Neural progenitor cell (in vitro differentiated cells): ENCODE data around the gene ICE1.
"Not testable (repeated sequence)": the region's sequence is repeated elsewhere in the genome, so short reads cannot be mapped to it uniquely, and the experiment has no call there.

ENCODE experiments used
- EZH2 ChIP-seq: fragments of 200-600 bp; sonication (generic); IDR thresholded peaks from 2 replicates; pipeline ENCODE4 v1.6.1; 2017; ENCODE audit warnings: antibody characterized with exemption, mild to moderate bottlenecking, moderate library complexity
- EZH2phosphoT487 ChIP-seq: fragments of 200-600 bp; sonication (generic); IDR thresholded peaks from 2 replicates; pipeline ENCODE4 v1.6.1; 2017; ENCODE audit warnings: antibody characterized with exemption
- TF ChIP-seq, protein P1 (sequence below): fragments of 200-600 bp; sonication (generic); IDR thresholded peaks from 2 replicates; pipeline ENCODE4 v1.5.1; 2017; ENCODE audit warnings: antibody characterized with exemption, mild to moderate bottlenecking

- TF ChIP-seq, protein P1, sequence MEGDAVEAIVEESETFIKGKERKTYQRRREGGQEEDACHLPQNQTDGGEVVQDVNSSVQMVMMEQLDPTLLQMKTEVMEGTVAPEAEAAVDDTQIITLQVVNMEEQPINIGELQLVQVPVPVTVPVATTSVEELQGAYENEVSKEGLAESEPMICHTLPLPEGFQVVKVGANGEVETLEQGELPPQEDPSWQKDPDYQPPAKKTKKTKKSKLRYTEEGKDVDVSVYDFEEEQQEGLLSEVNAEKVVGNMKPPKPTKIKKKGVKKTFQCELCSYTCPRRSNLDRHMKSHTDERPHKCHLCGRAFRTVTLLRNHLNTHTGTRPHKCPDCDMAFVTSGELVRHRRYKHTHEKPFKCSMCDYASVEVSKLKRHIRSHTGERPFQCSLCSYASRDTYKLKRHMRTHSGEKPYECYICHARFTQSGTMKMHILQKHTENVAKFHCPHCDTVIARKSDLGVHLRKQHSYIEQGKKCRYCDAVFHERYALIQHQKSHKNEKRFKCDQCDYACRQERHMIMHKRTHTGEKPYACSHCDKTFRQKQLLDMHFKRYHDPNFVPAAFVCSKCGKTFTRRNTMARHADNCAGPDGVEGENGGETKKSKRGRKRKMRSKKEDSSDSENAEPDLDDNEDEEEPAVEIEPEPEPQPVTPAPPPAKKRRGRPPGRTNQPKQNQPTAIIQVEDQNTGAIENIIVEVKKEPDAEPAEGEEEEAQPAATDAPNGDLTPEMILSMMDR: not testable (repeated sequence)
- not testable (repeated sequence) for TF ChIP-seq EZH2phosphoT487, EZH2
Measured at GRCh38 chr5:5520622-5521021, 98.1 kb downstream of the ICE1 start.
